GM12878 (cell line): ENCODE measurements around the gene LIN52. TPM values are rescaled to one million over a fixed set of nuclear protein-coding genes. Genes with fewer than 3 reads are reported as not detected.

Source experiments
- ATAC-seq: fragments of 200-7000 bp; cut with Tn5 transposase; 3 replicates; pipeline ENCODE4 v1.9.1; 2020; ENCODE audit warnings: mild to moderate bottlenecking, moderate library complexity
- BruUV-seq: library from RNA; stranded (reverse); fragments of 400-500 nt; replicated peaks from 2 replicates; lab custom pipeline; 2021; lab: Mats Ljungman, UMichigan
- CTCF ChIA-PET: fragments of 300-600 bp; sonication (Branson Sonifier 250); formaldehyde crosslinking; extraction: SDS; loops from one replicate; lab custom pipeline; 2021; ENCODE audit warnings: inconsistent platforms; lab: Yijun Ruan, JAX
- POLR2A ChIA-PET: fragments of 350-600 bp; formaldehyde crosslinking; extraction: SDS; loops from one replicate; lab custom pipeline; 2021; ENCODE audit warnings: inconsistent platforms; lab: Charles Lee
- RAD21 ChIA-PET: fragments of 300-600 bp; sonication (Branson Sonifier 250); formaldehyde crosslinking; loops from one replicate; lab custom pipeline; 2023; ENCODE audit warnings: antibody characterized with exemption; ENCODE audit not compliant: unreplicated experiment; lab: Charles Lee
- SMC1A ChIA-PET: fragments of 300-600 bp; sonication (Branson Sonifier 250); formaldehyde crosslinking; loops from one replicate; lab custom pipeline; 2023; ENCODE audit not compliant: unreplicated experiment, uncharacterized antibody; lab: Charles Lee
- DNase-seq: peaks from one replicate; pipeline ENCODE4 v3.0.0-alpha.2; 2011; ENCODE audit warnings: low read depth, low spot score
- FAIRE-seq: peaks from 3 replicates; lab custom pipeline; 2011; peaks lifted over from hg19 to GRCh38; lab: Jason Lieb, UNC
- H2AFZ ChIP-seq: 2 replicates; pipeline ENCODE4 v1.6.0; 2011; ENCODE audit warnings: low read depth, low read length, control low read depth; ENCODE audit not compliant: control insufficient read depth
- H3K27ac ChIP-seq: 2 replicates; pipeline ENCODE4 v1.5.1; 2011; ENCODE audit warnings: control low read depth; ENCODE audit not compliant: control insufficient read depth, insufficient read depth
- H3K27me3 ChIP-seq, 2 experiments: replicated peaks in 1 of 2; 2 replicates each; pipeline versions ENCODE4 v1.6.0 to v1.6.1; 2011; ENCODE audit warnings: low read length in 1 of 2; ENCODE audit not compliant: control insufficient read depth in 2 of 2, insufficient read depth in 2 of 2
- H3K36me3 ChIP-seq, 2 experiments: 2 replicates each; pipeline ENCODE4 v1.5.1; 2011; ENCODE audit warnings: low read length in 1 of 2; ENCODE audit not compliant: control insufficient read depth in 2 of 2, insufficient read depth in 2 of 2
- H3K4me1 ChIP-seq: 2 replicates; pipeline ENCODE4 v1.6.1; 2011; ENCODE audit warnings: mild to moderate bottlenecking, low read length, moderate library complexity, mixed read lengths; ENCODE audit not compliant: control insufficient read depth, insufficient read depth
- H3K4me2 ChIP-seq: 2 replicates; pipeline ENCODE4 v1.6.0; 2011; ENCODE audit warnings: control low read depth; ENCODE audit not compliant: control insufficient read depth, insufficient read depth
- H3K4me3 ChIP-seq: fragments of 200-600 bp; sonication (generic); 2 replicates; pipeline ENCODE4 v1.5.1; 2016
- H3K79me2 ChIP-seq: 2 replicates; pipeline ENCODE4 v1.6.0; 2011; ENCODE audit warnings: low read length; ENCODE audit not compliant: control insufficient read depth, insufficient read depth
- H3K9ac ChIP-seq: 2 replicates; pipeline ENCODE4 v1.8.0; 2011; ENCODE audit warnings: low read length, control low read depth, mixed read lengths; ENCODE audit not compliant: control insufficient read depth, insufficient read depth
- H3K9me3 ChIP-seq: replicated peaks from 3 replicates; pipeline ENCODE4 v1.5.1; 2011; ENCODE audit warnings: mild to moderate bottlenecking, low read length; ENCODE audit not compliant: control insufficient read depth, insufficient read depth
- H4K20me1 ChIP-seq: 2 replicates; pipeline ENCODE4 v1.6.0; 2011; ENCODE audit not compliant: control insufficient read depth, insufficient read depth
- EZH2 ChIP-seq: IDR thresholded peaks from 2 replicates; pipeline ENCODE4 v1.6.1; 2012; ENCODE audit warnings: low read depth, mild to moderate bottlenecking, control low read depth, inconsistent platforms, low read length, borderline replicate concordance; ENCODE audit not compliant: control insufficient read depth
- POLR2AphosphoS5 ChIP-seq: IDR thresholded peaks from 2 replicates; pipeline ENCODE4 v1.6.1; 2011; ENCODE audit warnings: mild to moderate bottlenecking, low read length, inconsistent platforms
- RB1 ChIP-seq: fragments of 450-650 bp; formaldehyde crosslinking; IDR thresholded peaks from 2 replicates; pipeline ENCODE4 v1.6.1; 2017; ENCODE audit warnings: mild to moderate bottlenecking, borderline replicate concordance
- SUZ12 ChIP-seq: fragments of 200-600 bp; sonication (generic); IDR thresholded peaks from one replicate; pipeline ENCODE4 v1.6.1; 2018; ENCODE audit warnings: antibody characterized with exemption, mild to moderate bottlenecking; ENCODE audit not compliant: unreplicated experiment
- WGBS: methylation state at CpG from one replicate; pipeline ENCODE4 v1.1.6; 2016; ENCODE audit warnings: low lambda C conversion rate; ENCODE audit not compliant: insufficient replicate concordance, insufficient coverage; ENCODE audit errors: missing lambda C conversion rate; 5-methylcytosine and 5-hydroxymethylcytosine counted together
- in situ Hi-C: fragments of 300-500 bp; cut with MboI; formaldehyde crosslinking; loops from 9 replicates; pipeline ENCODE4 v1.14.3; 2018; ENCODE audit warnings: mixed read lengths
- intact Hi-C: fragments of 100-400 bp; cut with micrococcal nuclease; formaldehyde crosslinking; loops from one replicate; pipeline ENCODE4 v1.14.2; 2022; ENCODE audit not compliant: unreplicated experiment
- polyA plus RNA-seq, 11 experiments: library from polyadenylated mRNA; depleted of rRNA in 4 of 11; unstranded in 6 of 11; stranded (reverse) in 5 of 11; fragments of >200 nt; fragmentation: Nextera tagmentation in 4 of 11; fragmentation: Illumina TruSeq in 1 of 11; extraction: Ambion mirVana in 4 of 11; extraction: Trizol in 1 of 11; gene quantifications; 1 replicate in 1 of 11; 2 replicates in 10 of 11; pipeline versions ENCODE4 v1.2.1 to v1.2.3, GENCODE V29; 2011 to 2016; ENCODE audit warnings: inconsistent platforms in 2 of 11, missing spikeins in 2 of 11, low read depth in 1 of 11
- total RNA-seq, 4 experiments: library from RNA; depleted of rRNA in 3 of 4; stranded (reverse); fragments of >200 nt in 3 of 4; fragmentation: Illumina TruSeq in 1 of 4; extraction: Trizol in 1 of 4; gene quantifications; 2 replicates each; pipeline versions ENCODE4 v1.2.1 to v1.2.3, GENCODE V29; 2013 to 2021
- TF ChIP-seq, protein P1 (sequence below): IDR thresholded peaks from 2 replicates; pipeline ENCODE4 v1.6.1; 2011; ENCODE audit warnings: mild to moderate bottlenecking, low read depth, low read length, moderate library complexity; ENCODE audit not compliant: insufficient replicate concordance

LIN52 gene
- total and polyA plus RNA-seq, 10 of the 15 experiments (the other 5 are each of a cell fraction or from before 2014, with no cell fraction given), result 13.3 to 30.9 (median 19.9) TPM

DNA sequence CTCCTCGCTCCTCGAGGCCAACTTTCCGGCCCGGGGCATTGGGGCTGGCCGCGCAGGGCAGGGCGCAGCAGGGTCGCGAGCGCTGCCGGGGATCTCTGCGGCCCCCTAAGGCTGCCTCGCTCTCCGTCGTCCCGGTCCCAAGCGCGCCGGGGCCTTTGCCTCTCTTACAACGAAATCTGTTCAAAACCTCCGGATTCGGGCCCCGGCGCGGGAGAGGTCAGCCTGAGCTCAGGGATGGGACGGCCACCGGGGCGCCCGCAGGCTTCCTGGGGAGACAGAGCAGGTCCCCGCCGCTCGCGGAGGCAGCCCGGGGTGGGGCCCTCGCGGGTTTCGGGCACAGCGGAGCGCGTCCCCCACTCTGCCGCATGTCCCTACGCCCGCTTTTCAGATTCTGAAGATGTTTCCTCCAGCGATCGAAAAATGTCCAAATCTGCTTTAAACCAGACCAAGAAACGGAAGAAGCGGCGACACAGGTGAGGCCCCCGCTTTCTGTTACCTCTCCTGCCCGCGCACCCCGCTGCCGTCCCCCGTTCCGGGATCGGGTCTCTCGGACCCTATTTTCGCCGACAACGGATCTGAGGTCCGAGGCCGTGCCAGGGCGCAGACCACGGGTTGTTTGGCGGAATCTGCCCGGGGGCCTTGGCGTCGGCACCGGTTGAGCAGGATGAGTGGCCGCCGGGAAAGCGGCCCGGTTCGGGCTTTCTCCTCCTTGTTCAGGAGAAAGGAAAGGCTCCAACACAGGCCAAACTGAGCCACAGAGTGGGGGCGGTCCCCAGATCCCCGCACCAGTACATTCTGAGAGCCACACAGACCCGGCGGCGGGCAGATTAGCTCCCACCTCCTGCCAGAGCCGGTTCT, 156.3 kb downstream of the LIN52 start:
- SMC1A ChIA-PET, result no interaction called here
- TF ChIP-seq POLR2AphosphoS5 (no peak), RB1 (no peak), EZH2 (peak; percentile 15; the same call in 1 of the 2 replicates), SUZ12 (peak; percentile 14)
- TF ChIP-seq, protein P1, sequence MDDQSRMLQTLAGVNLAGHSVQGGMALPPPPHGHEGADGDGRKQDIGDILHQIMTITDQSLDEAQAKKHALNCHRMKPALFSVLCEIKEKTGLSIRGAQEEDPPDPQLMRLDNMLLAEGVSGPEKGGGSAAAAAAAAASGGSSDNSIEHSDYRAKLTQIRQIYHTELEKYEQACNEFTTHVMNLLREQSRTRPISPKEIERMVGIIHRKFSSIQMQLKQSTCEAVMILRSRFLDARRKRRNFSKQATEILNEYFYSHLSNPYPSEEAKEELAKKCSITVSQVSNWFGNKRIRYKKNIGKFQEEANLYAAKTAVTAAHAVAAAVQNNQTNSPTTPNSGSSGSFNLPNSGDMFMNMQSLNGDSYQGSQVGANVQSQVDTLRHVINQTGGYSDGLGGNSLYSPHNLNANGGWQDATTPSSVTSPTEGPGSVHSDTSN, result no peak
- Histone ChIP-seq H3K9me3 (no peaks in the 10 kb centered on the region), H3K4me3 (no peak overlapping the region), H3K27ac (no peak overlapping the region), H3K79me2 (no peaks in the 10 kb centered on the region), H3K27me3 (peaks cover 23 to 38% of the 10 kb centered on the region in 2 experiments), H3K4me1 (no peaks in the 10 kb centered on the region), H4K20me1 (no peaks in the 10 kb centered on the region), H3K36me3 (no peaks in the 10 kb centered on the region), H2AFZ (no peak overlapping the region), H3K9ac (no peak overlapping the region), H3K4me2 (peak overlapping the region; percentile 41; the same call in 1 of the 2 replicates)
- in situ Hi-C loops, result no loop called here
- FAIRE-seq (no peak), DNase-seq (no peak), ATAC-seq (peak; percentile 27)
- no TSS peak for BruUV-seq
- 27% methylated on average over 73 of the region's 80 CpGs for WGBS
- CTCF ChIA-PET, result no interaction called here
- RAD21 ChIA-PET, result no interaction called here
- intact Hi-C loops, result no loop called here
- POLR2A ChIA-PET, result interaction anchor here (1.0 kb wide), 1 partner anchor 222 kb away, joined by 3 read pairs; the partner anchor contains the start of genes BBOF1 and ENTPD5
